Parathyroid adenoma (tissue), 2 donors: Measurements from ENCODE around the gene CCSER1.

Source experiments
- H2AFZ ChIP-seq: fragments of 300-600 bp; sonication (generic); one replicate; pipeline ENCODE4 v1.7.0; 2017; ENCODE audit warnings: antibody characterized with exemption, mild to moderate bottlenecking
- H3K27ac ChIP-seq: fragments of 300-600 bp; sonication (generic); one replicate; pipeline ENCODE4 v1.7.0; 2017
- H3K27me3 ChIP-seq: fragments of 300-600 bp; sonication (generic); one replicate; pipeline ENCODE4 v1.7.0; 2017; ENCODE audit warnings: low read length; ENCODE audit not compliant: control insufficient read depth, insufficient read depth
- H3K36me3 ChIP-seq: fragments of 300-600 bp; sonication (generic); one replicate; pipeline ENCODE4 v1.7.0; 2017; ENCODE audit warnings: low read length; ENCODE audit not compliant: control insufficient read depth, insufficient read depth
- H3K4me1 ChIP-seq: fragments of 300-600 bp; sonication (generic); one replicate; pipeline ENCODE4 v1.7.0; 2017; ENCODE audit warnings: control low read depth
- H3K4me2 ChIP-seq: fragments of 300-600 bp; sonication (generic); one replicate; pipeline ENCODE4 v1.7.0; 2017; ENCODE audit warnings: low read length
- H3K4me3 ChIP-seq: fragments of 300-600 bp; sonication (generic); one replicate; pipeline ENCODE4 v1.7.0; 2017; ENCODE audit warnings: low read depth, low read length
- H3K79me2 ChIP-seq: fragments of 300-600 bp; sonication (generic); one replicate; pipeline ENCODE4 v1.7.0; 2017; ENCODE audit warnings: control low read depth
- H3K9ac ChIP-seq: fragments of 300-600 bp; sonication (generic); one replicate; pipeline ENCODE4 v1.7.0; 2017; ENCODE audit warnings: mild to moderate bottlenecking
- H3K9me3 ChIP-seq: fragments of 300-600 bp; sonication (generic); one replicate; pipeline ENCODE4 v1.7.0; 2017; ENCODE audit warnings: low read length; ENCODE audit not compliant: control insufficient read depth
- TF ChIP-seq, protein P1 (sequence below): fragments of 300-600 bp; sonication (generic); IDR thresholded peaks from one replicate; pipeline ENCODE4 v1.7.0; 2017; ENCODE audit warnings: antibody characterized with exemption, mild to moderate bottlenecking
- donor health status: primary hyperparathyroidism.

Gene CCSER1

DNA sequence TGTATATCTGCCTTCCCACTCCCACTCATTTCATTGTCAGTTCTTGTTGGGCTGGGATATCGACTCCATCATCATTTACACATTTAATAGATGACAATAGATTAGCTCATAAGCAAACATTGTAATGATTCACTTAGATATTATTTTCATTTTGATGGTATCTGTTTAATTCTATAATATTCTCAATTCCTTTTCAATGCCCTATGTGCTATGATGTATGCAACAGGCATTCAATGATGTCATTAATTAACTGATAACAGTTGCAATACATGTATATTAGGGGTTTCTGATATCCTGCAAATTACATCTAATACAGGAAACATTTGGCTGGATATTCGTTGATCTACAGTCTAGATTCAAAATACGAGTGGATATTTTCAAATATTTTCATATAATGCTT, 850.5 kb downstream of the CCSER1 start:
- no peaks in the 10 kb centered on the region for H3K9me3 ChIP-seq
- H3K4me3 ChIP-seq: no peak overlapping the region
- H2AFZ ChIP-seq: no peak overlapping the region
- H3K79me2 ChIP-seq: no peaks in the 10 kb centered on the region
- no peak overlapping the region for H3K4me2 ChIP-seq
- H3K4me1 ChIP-seq: no peaks in the 10 kb centered on the region
- TF ChIP-seq, protein P1, sequence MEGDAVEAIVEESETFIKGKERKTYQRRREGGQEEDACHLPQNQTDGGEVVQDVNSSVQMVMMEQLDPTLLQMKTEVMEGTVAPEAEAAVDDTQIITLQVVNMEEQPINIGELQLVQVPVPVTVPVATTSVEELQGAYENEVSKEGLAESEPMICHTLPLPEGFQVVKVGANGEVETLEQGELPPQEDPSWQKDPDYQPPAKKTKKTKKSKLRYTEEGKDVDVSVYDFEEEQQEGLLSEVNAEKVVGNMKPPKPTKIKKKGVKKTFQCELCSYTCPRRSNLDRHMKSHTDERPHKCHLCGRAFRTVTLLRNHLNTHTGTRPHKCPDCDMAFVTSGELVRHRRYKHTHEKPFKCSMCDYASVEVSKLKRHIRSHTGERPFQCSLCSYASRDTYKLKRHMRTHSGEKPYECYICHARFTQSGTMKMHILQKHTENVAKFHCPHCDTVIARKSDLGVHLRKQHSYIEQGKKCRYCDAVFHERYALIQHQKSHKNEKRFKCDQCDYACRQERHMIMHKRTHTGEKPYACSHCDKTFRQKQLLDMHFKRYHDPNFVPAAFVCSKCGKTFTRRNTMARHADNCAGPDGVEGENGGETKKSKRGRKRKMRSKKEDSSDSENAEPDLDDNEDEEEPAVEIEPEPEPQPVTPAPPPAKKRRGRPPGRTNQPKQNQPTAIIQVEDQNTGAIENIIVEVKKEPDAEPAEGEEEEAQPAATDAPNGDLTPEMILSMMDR: no peak
- H3K36me3 ChIP-seq: no peaks in the 10 kb centered on the region
- H3K27me3 ChIP-seq: no peaks in the 10 kb centered on the region
- no peak overlapping the region for H3K9ac ChIP-seq
- no peak overlapping the region for H3K27ac ChIP-seq

DNA sequence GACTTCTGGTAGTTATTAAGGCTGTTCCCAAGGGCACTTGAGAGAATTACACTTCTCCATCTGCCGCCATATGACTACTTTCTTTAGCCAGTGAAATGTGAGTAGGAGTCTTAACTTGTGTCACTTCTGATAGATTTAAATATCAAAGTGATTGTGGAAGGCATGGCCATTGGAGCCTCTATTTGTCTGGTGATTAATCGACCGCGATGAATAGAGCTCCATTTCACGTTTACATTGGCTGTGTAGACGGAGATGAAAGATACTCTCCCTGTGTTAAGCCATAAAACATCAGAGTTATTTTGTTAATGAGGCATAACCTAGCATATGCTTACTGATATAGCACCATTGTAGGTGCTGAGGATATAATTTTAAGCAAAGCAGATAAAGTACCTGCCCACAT, 852.4 kb downstream of the CCSER1 start:
- Histone ChIP-seq H3K36me3 (no peaks in the 10 kb centered on the region), H3K79me2 (no peaks in the 10 kb centered on the region), H3K9ac (no peak overlapping the region), H3K4me2 (no peak overlapping the region), H3K4me1 (no peaks in the 10 kb centered on the region), H2AFZ (no peak overlapping the region), H3K27ac (no peak overlapping the region), H3K27me3 (no peaks in the 10 kb centered on the region), H3K4me3 (no peak overlapping the region), H3K9me3 (no peaks in the 10 kb centered on the region)
- TF ChIP-seq, protein P1: no peak

DNA sequence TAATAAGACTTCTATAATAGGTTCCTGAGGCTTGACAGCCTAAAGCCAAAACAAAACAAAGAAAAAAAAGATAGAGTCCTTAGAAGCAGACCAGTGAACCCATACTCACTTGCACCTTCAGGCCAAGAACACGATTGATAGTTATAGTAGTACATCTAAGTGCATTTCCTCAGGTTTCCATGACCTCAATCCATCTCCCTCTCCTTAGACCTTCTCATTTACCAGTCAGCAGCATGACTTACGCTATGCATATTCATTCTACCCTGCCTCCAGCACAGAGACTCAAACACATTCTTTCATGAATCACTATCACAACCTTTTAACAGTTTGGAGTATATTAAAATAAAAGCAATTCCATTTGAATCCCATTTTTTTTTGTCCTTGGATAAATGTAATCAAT, 855.6 kb downstream of the CCSER1 start:
- H3K36me3 ChIP-seq: no peaks in the 10 kb centered on the region
- H2AFZ ChIP-seq: no peak overlapping the region
- no peak overlapping the region for H3K9ac ChIP-seq
- H3K4me1 ChIP-seq: peaks cover 2% of the 10 kb centered on the region
- TF ChIP-seq, protein P1: no peak
- no peaks in the 10 kb centered on the region for H3K9me3 ChIP-seq
- no peak overlapping the region for H3K4me2 ChIP-seq
- no peak overlapping the region for H3K27ac ChIP-seq
- no peaks in the 10 kb centered on the region for H3K79me2 ChIP-seq
- H3K27me3 ChIP-seq: no peaks in the 10 kb centered on the region
- H3K4me3 ChIP-seq: no peak overlapping the region

DNA sequence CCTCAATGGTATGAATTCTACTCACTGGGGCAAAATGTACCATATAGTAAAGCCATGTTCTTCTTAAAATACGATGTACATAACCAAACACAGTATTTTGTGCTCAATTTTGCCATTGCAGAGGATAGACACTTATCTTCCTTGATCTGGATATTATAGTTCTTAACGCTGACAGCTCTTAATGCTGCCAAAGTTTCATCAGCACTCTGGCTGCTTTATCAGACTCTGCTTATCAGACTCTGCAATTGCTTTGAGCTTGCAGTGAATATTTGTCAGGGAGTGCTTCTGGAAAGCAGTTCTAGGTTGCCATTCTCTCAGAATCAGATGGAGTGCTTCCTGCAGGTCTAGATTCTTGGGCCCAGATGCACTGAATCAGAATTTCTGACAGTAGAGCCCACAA, 863.1 kb downstream of the CCSER1 start:
- Histone ChIP-seq H2AFZ (no peak overlapping the region), H3K36me3 (no peaks in the 10 kb centered on the region), H3K79me2 (no peaks in the 10 kb centered on the region), H3K9me3 (no peaks in the 10 kb centered on the region), H3K4me3 (no peak overlapping the region), H3K27me3 (no peaks in the 10 kb centered on the region), H3K4me1 (peaks cover 8% of the 10 kb centered on the region), H3K27ac (no peak overlapping the region), H3K4me2 (no peak overlapping the region), H3K9ac (no peak overlapping the region)
- TF ChIP-seq, protein P1: no peak

DNA sequence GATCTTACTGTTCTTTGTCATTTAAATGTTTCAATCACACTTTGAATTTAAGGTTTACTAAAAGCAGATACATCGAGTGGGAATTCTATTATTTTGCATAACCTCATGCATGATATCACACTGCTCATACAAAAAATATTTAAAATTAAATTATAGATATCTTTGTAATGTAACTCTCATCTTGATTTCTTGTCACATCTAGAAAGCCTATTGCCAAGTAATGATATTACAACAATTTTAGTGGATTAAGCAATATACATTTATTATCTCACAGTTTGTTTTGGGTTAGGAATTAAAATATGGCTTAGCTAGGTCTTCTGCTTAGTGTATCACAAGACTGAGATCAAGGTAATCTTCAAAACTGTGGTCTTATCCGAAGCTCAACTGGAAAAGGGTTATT, 865.0 kb downstream of the CCSER1 start:
- Histone ChIP-seq H3K4me2 (no peak overlapping the region), H3K36me3 (no peaks in the 10 kb centered on the region), H3K9me3 (no peaks in the 10 kb centered on the region), H3K27me3 (no peaks in the 10 kb centered on the region), H2AFZ (no peak overlapping the region), H3K9ac (no peak overlapping the region), H3K27ac (no peak overlapping the region), H3K4me3 (no peak overlapping the region), H3K79me2 (no peaks in the 10 kb centered on the region), H3K4me1 (peaks cover 6% of the 10 kb centered on the region)
- TF ChIP-seq, protein P1: no peak
